AG04450 (cell line): ENCODE measurements around the gene BLID. TPM values are rescaled to one million over a fixed set of nuclear protein-coding genes. Genes with fewer than 3 reads are reported as not detected.
A peak's percentile ranks its signal among the peaks of the same experiment; 100 is the strongest.

ENCODE experiments used
- CTCF ChIA-PET: fragments of 300-600, 350-600 bp; formaldehyde crosslinking; extraction: SDS; loops from one replicate; lab custom pipeline; 2022; ENCODE audit warnings: antibody characterized with exemption, inconsistent platforms; lab: Charles Lee
- POLR2A ChIA-PET: fragments of 350-600 bp; formaldehyde crosslinking; extraction: SDS; loops from one replicate; lab custom pipeline; 2021; ENCODE audit warnings: antibody characterized with exemption, inconsistent platforms; lab: Yijun Ruan, JAX
- DNase-seq: peaks from one replicate; pipeline ENCODE4 v3.0.0-alpha.2; 2011; ENCODE audit warnings: low read depth, low spot score
- H3K27ac ChIP-seq: one replicate; pipeline ENCODE4 v1.5.1; 2012; ENCODE audit warnings: low read depth, low read length, control low read depth
- H3K27me3 ChIP-seq: one replicate; pipeline ENCODE4 v1.6.0; 2012; ENCODE audit warnings: low read length; ENCODE audit not compliant: control insufficient read depth, insufficient read depth
- H3K4me3 ChIP-seq: 2 replicates; pipeline ENCODE4 v1.5.1; 2011; ENCODE audit warnings: mild to moderate bottlenecking, low read depth, low read length, control low read depth
- H3K9me3 ChIP-seq: 2 replicates; pipeline ENCODE4 v1.5.1; 2012; ENCODE audit warnings: low read length; ENCODE audit not compliant: control insufficient read depth, insufficient read depth
- polyA minus RNA-seq: library from RNA; depleted of rRNA, polyadenylated mRNA; stranded (reverse); fragments of >200 nt; gene quantifications from 2 replicates; pipeline ENCODE4 v1.2.3, GENCODE V29; 2011; rRNA and poly(A)+ RNA removed
- polyA plus RNA-seq: library from polyadenylated mRNA; depleted of rRNA; stranded (reverse); fragments of >200 nt; gene quantifications from 2 replicates; pipeline ENCODE4 v1.2.3, GENCODE V29; 2011; rRNA removed
- TF ChIP-seq, protein P1 (sequence below): IDR thresholded peaks from 2 replicates; pipeline ENCODE4 v1.5.1; 2011; ENCODE audit warnings: low read depth, low read length, control low read depth, inconsistent platforms

The BLID gene, protein sequence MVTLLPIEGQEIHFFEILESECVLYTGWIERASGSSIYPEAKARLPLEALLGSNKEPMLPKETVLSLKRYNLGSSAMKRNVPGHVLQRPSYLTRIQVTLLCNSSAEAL
- polyA plus RNA-seq = 0.48 and 0.94 TPM in 2 replicates
- polyA minus RNA-seq = 19.8 and 30.4 TPM in 2 replicates

DNA sequence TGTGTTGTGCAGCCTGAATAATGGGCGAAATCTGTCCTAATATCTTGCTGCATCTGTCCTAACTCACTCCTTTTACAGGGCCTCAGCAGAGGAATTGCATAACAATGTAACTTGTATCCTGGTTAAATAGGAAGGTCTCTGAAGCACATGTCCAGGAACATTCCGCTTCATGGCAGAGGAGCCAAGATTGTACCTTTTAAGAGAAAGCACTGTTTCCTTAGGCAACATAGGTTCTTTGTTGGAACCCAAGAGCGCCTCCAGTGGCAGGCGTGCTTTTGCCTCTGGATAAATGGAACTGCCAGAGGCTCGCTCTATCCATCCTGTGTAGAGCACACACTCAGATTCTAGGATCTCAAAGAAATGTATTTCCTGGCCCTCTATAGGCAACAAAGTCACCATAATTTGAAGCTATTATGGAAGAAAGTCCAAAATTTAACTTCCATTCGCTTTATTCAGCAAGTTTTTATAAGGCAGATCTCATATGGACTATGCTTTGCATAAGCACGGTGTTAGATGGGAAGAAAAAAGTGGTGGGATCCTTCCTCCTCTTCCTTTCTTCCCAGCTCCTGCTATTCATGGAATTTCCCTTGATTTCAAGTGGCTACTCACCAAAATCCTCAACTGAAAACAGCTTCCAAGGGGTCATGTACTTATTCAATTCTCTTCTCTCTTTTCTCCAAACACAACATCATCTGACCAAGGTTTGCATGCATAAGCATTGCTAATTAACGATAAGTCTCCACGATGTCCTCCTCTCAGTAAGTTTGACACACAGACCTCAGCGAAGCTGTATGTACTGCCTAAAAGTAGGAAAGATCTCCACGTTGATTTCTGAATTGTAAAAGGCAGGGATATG lies at the start of gene BLID:
BLID (minus strand) TSS at position 692 of the 856 bp plus-strand sequence; CDS start at position 399, 293 bp downstream.
- no peaks in the 10 kb centered on the region for H3K27me3 ChIP-seq
- ChIA-PET CTCF (interaction anchor here (0.6 to 2.7 kb wide), 4 partner anchors 9 to 1720 kb away, joined by 4 to 13 read pairs (median 7); no protein-coding TSS in a partner anchor), POLR2A (no interaction called here)
- no peak for DNase-seq
- TF ChIP-seq, protein P1, sequence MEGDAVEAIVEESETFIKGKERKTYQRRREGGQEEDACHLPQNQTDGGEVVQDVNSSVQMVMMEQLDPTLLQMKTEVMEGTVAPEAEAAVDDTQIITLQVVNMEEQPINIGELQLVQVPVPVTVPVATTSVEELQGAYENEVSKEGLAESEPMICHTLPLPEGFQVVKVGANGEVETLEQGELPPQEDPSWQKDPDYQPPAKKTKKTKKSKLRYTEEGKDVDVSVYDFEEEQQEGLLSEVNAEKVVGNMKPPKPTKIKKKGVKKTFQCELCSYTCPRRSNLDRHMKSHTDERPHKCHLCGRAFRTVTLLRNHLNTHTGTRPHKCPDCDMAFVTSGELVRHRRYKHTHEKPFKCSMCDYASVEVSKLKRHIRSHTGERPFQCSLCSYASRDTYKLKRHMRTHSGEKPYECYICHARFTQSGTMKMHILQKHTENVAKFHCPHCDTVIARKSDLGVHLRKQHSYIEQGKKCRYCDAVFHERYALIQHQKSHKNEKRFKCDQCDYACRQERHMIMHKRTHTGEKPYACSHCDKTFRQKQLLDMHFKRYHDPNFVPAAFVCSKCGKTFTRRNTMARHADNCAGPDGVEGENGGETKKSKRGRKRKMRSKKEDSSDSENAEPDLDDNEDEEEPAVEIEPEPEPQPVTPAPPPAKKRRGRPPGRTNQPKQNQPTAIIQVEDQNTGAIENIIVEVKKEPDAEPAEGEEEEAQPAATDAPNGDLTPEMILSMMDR = peak; percentile 64
- no peak within 1 kb of the TSS for H3K4me3 ChIP-seq
- H3K27ac ChIP-seq = peak within 1 kb of the TSS; percentile 33
- H3K9me3 ChIP-seq = no peaks in the 10 kb centered on the region

DNA sequence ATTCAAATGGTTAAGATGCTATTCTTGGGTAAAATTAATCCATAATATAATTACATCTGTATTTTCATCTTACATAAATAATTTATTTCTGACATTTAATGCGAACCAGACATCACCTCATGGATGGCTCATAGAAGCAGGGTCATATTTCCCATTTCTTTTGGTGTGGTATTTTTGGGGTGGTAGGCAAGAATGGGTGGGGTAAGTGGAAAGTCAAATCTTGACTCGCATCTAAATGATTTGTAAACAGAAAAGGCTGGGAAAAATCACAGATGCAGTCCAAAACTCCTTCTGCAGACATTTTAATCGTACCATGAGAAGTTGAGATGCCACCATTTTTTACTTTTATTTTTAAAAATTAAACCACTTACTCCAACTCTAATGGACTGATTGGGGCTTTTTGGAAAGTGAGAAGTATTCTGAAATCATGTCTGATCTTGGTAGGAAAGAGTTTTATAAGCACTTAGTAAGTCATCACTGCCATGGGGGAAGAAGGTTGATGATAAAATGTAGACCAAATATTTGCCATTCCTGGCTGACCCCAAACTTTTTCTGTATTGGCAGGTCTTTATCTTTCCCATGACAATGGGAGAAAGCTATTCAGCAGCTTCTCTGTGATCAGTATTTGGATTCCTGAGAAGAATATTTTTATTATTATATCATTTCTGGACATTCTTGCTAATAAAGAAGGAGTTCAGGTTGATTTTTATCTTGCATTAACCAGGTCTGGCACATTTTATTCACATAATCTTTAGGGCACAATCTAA lies 47.2 kb upstream of the BLID start:
- TF ChIP-seq, protein P1 = no peak
- H3K27ac ChIP-seq = no peak overlapping the region
- DNase-seq = no peak
- POLR2A ChIA-PET = interaction anchor here (0.8 kb wide), 1 partner anchor 24 kb away, joined by 3 read pairs; no protein-coding TSS in a partner anchor
- no peaks in the 10 kb centered on the region for H3K9me3 ChIP-seq
- CTCF ChIA-PET = interaction anchor here (1.1 kb wide), 1 partner anchor 508 kb away, joined by 3 read pairs; no protein-coding TSS in a partner anchor
- no peaks in the 10 kb centered on the region for H3K27me3 ChIP-seq
- no peak overlapping the region for H3K4me3 ChIP-seq

DNA sequence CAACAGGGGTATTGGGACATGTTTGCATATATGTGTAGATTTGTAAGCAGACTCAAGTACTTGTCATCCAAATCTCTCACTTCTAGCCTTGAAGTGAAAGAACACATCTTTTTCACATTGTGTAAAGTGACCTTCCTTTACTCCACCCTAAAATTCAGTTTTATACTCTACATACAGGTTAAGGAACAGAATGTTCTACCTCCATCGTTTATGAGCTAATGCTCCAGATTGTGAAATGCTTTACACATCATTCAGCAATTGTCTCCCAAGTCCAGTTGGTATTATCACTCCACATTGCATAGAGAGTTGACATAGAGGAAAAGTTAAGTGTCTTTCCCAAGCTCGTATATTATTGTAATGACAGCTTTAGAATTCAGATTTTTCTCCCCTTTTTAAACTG lies 46.1 kb upstream of the BLID start:
- POLR2A ChIA-PET = no interaction called here
- Histone ChIP-seq H3K27ac (peak overlapping the region; percentile 33), H3K4me3 (no peak overlapping the region), H3K9me3 (no peaks in the 10 kb centered on the region), H3K27me3 (no peaks in the 10 kb centered on the region)
- CTCF ChIA-PET = interaction anchor here (0.7 to 1.5 kb wide), 2 partner anchors 26 to 61 kb away, joined by 3 to 4 read pairs; no protein-coding TSS in a partner anchor
- TF ChIP-seq, protein P1 = no peak
- no peak for DNase-seq

DNA sequence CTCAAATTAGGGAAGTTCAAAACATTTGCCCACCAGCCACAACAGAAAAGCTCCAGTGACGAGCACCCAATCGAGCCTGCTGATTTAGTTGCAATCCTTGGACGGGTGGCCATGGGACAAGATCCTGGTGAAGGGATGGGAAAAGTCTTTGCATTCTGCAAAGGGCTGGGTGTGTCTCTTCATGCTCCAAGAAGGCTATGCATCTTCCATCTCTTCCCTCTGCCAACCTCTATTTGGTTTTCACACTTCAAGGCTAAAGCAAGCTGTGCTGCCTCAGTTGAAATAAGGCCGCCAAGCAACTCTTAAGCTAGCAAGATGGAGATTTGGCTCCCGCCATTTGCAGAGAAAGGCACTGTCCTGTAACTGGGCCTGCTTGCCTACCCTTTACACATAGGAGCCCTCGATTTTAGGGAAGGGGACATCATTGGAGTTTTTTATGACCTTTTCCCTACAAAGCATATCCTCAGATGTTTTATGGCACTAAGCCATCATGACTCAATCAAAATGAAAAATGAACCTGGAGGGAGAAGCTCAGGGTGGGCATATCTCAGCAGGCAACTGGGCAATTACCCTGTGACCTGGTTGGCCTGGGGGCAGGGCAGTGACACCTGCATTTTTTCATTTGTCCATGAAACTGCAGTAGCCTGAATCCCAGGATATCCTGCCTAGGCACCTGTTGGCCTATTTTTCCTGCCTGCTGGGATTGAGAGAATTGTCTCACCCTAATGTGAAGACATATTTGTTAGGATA lies 45.0 kb upstream of the BLID start:
- H3K27ac ChIP-seq = peak overlapping the region; percentile 40
- no peak for DNase-seq
- POLR2A ChIA-PET = no interaction called here
- TF ChIP-seq, protein P1 = no peak
- CTCF ChIA-PET = interaction anchor here (1.5 kb wide), 1 partner anchor 60 kb away, joined by 4 read pairs; no protein-coding TSS in a partner anchor
- no peaks in the 10 kb centered on the region for H3K27me3 ChIP-seq
- H3K9me3 ChIP-seq = no peaks in the 10 kb centered on the region
- H3K4me3 ChIP-seq = no peak overlapping the region
